CD4-positive, CD25-positive, alpha-beta regulatory T cell (primary cell): ENCODE data around the gene USP12. TPM values are rescaled to one million over a fixed set of nuclear protein-coding genes. Genes with fewer than 3 reads are reported as not detected.
A peak's percentile ranks its signal among the peaks of the same experiment; 100 is the strongest.

ENCODE experiments used
- ATAC-seq, 2 donors: fragments of 150-1000 bp; cut with Tn5 transposase; one replicate each; pipeline ENCODE4 v1.10.0; 2021; ENCODE audit warnings: low read depth in 2 of 2, moderate number of reproducible peaks in 2 of 2, moderate library complexity in 1 of 2
- DNase-seq, 3 donors: peaks; one replicate each; pipeline versions ENCODE4 v3.0.0 to v3.0.0-alpha.2; 2012 to 2022; ENCODE audit warnings: mixed read lengths in 1 of 3
- H3K27ac ChIP-seq: one replicate; pipeline ENCODE4 v1.7.0; 2013; ENCODE audit warnings: mild to moderate bottlenecking, low read length; ENCODE audit not compliant: insufficient read depth, poor library complexity, severe bottlenecking
- H3K27me3 ChIP-seq: one replicate; pipeline ENCODE4 v1.7.0; 2013; ENCODE audit warnings: low read length; ENCODE audit not compliant: control insufficient read depth, insufficient read depth
- H3K36me3 ChIP-seq: one replicate; pipeline ENCODE4 v1.7.0; 2013; ENCODE audit warnings: mild to moderate bottlenecking, low read length, moderate library complexity; ENCODE audit not compliant: control insufficient read depth, insufficient read depth
- H3K4me1 ChIP-seq: 2 replicates; pipeline ENCODE4 v1.7.0; 2013; ENCODE audit warnings: mild to moderate bottlenecking, low read length; ENCODE audit not compliant: insufficient read depth, control insufficient read depth, poor library complexity, severe bottlenecking
- H3K4me3 ChIP-seq: one replicate; pipeline ENCODE4 v1.7.0; 2013; ENCODE audit warnings: low read depth, mild to moderate bottlenecking, low read length, moderate library complexity
- H3K9me3 ChIP-seq, 2 experiments: 1 replicate in 1 of 2; 2 replicates in 1 of 2; pipeline ENCODE4 v1.7.0; 2013; ENCODE audit warnings: low read length in 2 of 2, mild to moderate bottlenecking in 1 of 2, moderate library complexity in 1 of 2; ENCODE audit not compliant: control insufficient read depth in 2 of 2
- H3K27ac Mint-ChIP-seq, 3 donors: one replicate each; pipeline ENCODE4 v1.8.0; 2020 to 2022; ENCODE audit warnings: mild to moderate bottlenecking in 3 of 3, mixed read lengths in 3 of 3, moderate library complexity in 2 of 3
- H3K27me3 Mint-ChIP-seq: one replicate; pipeline ENCODE4 v1.8.0; 2022; ENCODE audit warnings: mild to moderate bottlenecking, mixed read lengths
- H3K36me3 Mint-ChIP-seq: one replicate; pipeline ENCODE4 v1.8.0; 2020; ENCODE audit warnings: mixed read lengths
- H3K4me1 Mint-ChIP-seq, 4 donors: one replicate each; pipeline ENCODE4 v1.8.0; 2020 to 2022; ENCODE audit warnings: mixed read lengths in 4 of 4, mild to moderate bottlenecking in 1 of 4
- H3K4me3 Mint-ChIP-seq, 4 donors: one replicate each; pipeline ENCODE4 v1.8.0; 2020 to 2022; ENCODE audit warnings: mild to moderate bottlenecking in 4 of 4, mixed read lengths in 4 of 4, moderate library complexity in 3 of 4
- H3K9me3 Mint-ChIP-seq, 7 donors: one replicate each; pipeline ENCODE4 v1.8.0; 2020 to 2022; ENCODE audit warnings: mixed read lengths in 7 of 7, mild to moderate bottlenecking in 3 of 7, moderate library complexity in 2 of 7
- polyA plus RNA-seq, 4 donors: library from polyadenylated mRNA; unstranded; fragments of 300-500 nt; fragmentation: Illumina TruSeq; gene quantifications; one replicate each; pipeline ENCODE4 v1.2.3, GENCODE V29; 2021
- total RNA-seq: library from RNA; stranded (reverse); gene quantifications from one replicate; pipeline ENCODE4 v1.2.3, GENCODE V29; 2022

Gene USP12
- total and polyA plus RNA-seq, 5 donors from 2014 or later: 13.5 to 67.6 (median 16.9) TPM

GRCh38 chr13:27064252-27064995 is 107.2 kb downstream of the USP12 start:
- no peaks in the 10 kb centered on the region for H3K27me3 ChIP-seq
- no peak overlapping the region for H3K27ac ChIP-seq
- DNase-seq (no peak), ATAC-seq (no peak)
- H3K36me3 Mint-ChIP-seq: peaks cover 18% of the 10 kb centered on the region
- no peaks in the 10 kb centered on the region for H3K27me3 Mint-ChIP-seq
- peaks cover 0 to 3% of the 10 kb centered on the region in 2 experiments for H3K9me3 ChIP-seq
- H3K4me1 Mint-ChIP-seq: peaks cover 0 to 5% (median 3%) of the 10 kb centered on the region in 4 donors
- no peak overlapping the region for H3K4me3 ChIP-seq
- H3K36me3 ChIP-seq: peaks cover 8% of the 10 kb centered on the region
- no peaks in the 10 kb centered on the region for H3K4me1 ChIP-seq
- H3K4me3 Mint-ChIP-seq: no peak overlapping the region
- peaks cover 0 to 8% (median 3%) of the 10 kb centered on the region in 7 donors for H3K9me3 Mint-ChIP-seq
- H3K27ac Mint-ChIP-seq: no peak overlapping the region

- Mint-ChIP-seq H3K9me3 (peaks cover 0 to 3% (median 0%) of the 10 kb centered on the region in 7 donors), H3K27me3 (no peaks in the 10 kb centered on the region), H3K4me1 (peaks cover 0 to 6% (median 2%) of the 10 kb centered on the region in 4 donors), H3K36me3 (no peaks in the 10 kb centered on the region), H3K27ac (no peak overlapping the region), H3K4me3 (no peak overlapping the region)
- H3K27ac ChIP-seq: no peak overlapping the region
- H3K4me3 ChIP-seq: no peak overlapping the region
- no peak for DNase-seq
- no peaks in the 10 kb centered on the region for H3K36me3 ChIP-seq
- ATAC-seq: no peak
- no peaks in the 10 kb centered on the region for H3K4me1 ChIP-seq
- H3K27me3 ChIP-seq: no peaks in the 10 kb centered on the region
- no peaks in the 10 kb centered on the region for H3K9me3 ChIP-seq
Observed at GRCh38 chr13:27057817-27058216, 113.8 kb downstream of the USP12 start.

- Mint-ChIP-seq H3K4me3 (no peak overlapping the region), H3K9me3 (peaks cover 0 to 3% (median 0%) of the 10 kb centered on the region in 7 donors), H3K27me3 (no peaks in the 10 kb centered on the region), H3K36me3 (peaks cover under 1% of the 10 kb centered on the region), H3K27ac (no peak overlapping the region), H3K4me1 (peaks cover 0 to 6% (median 2%) of the 10 kb centered on the region in 4 donors)
- no peaks in the 10 kb centered on the region for H3K4me1 ChIP-seq
- H3K9me3 ChIP-seq: peaks cover 0 to 2% of the 10 kb centered on the region in 2 experiments
- no peak overlapping the region for H3K4me3 ChIP-seq
- DNase-seq (no peak), ATAC-seq (no peak)
- no peaks in the 10 kb centered on the region for H3K27me3 ChIP-seq
- no peak overlapping the region for H3K27ac ChIP-seq
- no peaks in the 10 kb centered on the region for H3K36me3 ChIP-seq
Observed at GRCh38 chr13:27055526-27055925, 116.1 kb downstream of the USP12 start.

- peak overlapping the region in 1 of 3 donors; percentile 52 for H3K27ac Mint-ChIP-seq
- H3K36me3 Mint-ChIP-seq: peaks cover 8% of the 10 kb centered on the region
- ATAC-seq (no peak), DNase-seq (peak in 1 of 3 donors; percentile 16)
- Histone ChIP-seq H3K4me1 (no peaks in the 10 kb centered on the region), H3K9me3 (peaks cover 0 to 2% of the 10 kb centered on the region in 2 experiments), H3K27me3 (no peaks in the 10 kb centered on the region), H3K27ac (no peak overlapping the region), H3K36me3 (no peaks in the 10 kb centered on the region), H3K4me3 (no peak overlapping the region)
- peaks cover 0 to 4% (median 0%) of the 10 kb centered on the region in 7 donors for H3K9me3 Mint-ChIP-seq
- peaks cover 0 to 6% (median 2%) of the 10 kb centered on the region in 4 donors for H3K4me1 Mint-ChIP-seq
- no peak overlapping the region for H3K4me3 Mint-ChIP-seq
- no peaks in the 10 kb centered on the region for H3K27me3 Mint-ChIP-seq
Observed at GRCh38 chr13:27054760-27055159, 116.9 kb downstream of the USP12 start.

GRCh38 chr13:27053902-27054595 is 117.6 kb downstream of the USP12 start:
- no peak for ATAC-seq
- Mint-ChIP-seq H3K4me3 (no peak overlapping the region), H3K4me1 (peaks cover 0 to 6% (median 2%) of the 10 kb centered on the region in 4 donors), H3K27ac (peak overlapping the region in 2 of 3 donors; percentile 6 to 52), H3K9me3 (peaks cover 0 to 4% (median 0%) of the 10 kb centered on the region in 7 donors), H3K36me3 (peaks cover 8% of the 10 kb centered on the region), H3K27me3 (no peaks in the 10 kb centered on the region)
- H3K27ac ChIP-seq: no peak overlapping the region
- no peaks in the 10 kb centered on the region for H3K27me3 ChIP-seq
- H3K4me3 ChIP-seq: no peak overlapping the region
- no peaks in the 10 kb centered on the region for H3K36me3 ChIP-seq
- H3K4me1 ChIP-seq: no peaks in the 10 kb centered on the region
- DNase-seq: no peak
- peaks cover 0 to 2% of the 10 kb centered on the region in 2 experiments for H3K9me3 ChIP-seq

DNA sequence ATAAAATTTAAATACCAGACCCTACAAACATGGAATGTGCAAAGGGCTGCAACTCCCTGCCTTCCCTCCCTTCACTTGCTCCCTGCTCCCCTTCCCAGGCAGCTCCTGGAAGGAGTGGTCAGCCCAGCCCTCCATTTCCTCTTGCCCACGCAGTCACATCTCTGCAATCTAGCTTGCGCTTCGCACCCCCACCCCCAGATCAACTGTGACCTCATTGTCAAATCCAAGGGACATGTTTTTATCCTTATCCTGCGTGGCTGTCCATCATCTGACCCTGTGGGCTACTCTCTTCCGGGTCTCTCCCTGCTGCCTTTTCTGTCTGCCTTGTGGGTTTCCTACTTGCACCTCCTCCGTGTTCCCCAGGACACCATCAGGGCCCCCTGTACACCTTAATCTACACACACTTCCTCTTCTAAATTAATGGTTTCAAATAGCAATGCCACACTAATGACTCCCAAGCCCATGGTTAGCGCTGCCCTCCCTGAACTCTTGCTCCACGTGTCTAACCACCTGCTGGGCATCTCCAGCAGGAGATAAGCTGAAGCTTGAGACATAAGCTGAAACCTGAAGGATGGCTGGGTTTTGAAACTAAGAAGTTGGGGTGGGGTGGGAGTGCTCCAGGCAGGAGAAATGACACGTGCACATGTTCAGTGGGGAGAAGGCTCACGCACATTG is 118.3 kb downstream of the USP12 start:
- DNase-seq: no peak
- Histone ChIP-seq H3K27ac (no peak overlapping the region), H3K27me3 (no peaks in the 10 kb centered on the region), H3K4me3 (no peak overlapping the region), H3K4me1 (no peaks in the 10 kb centered on the region), H3K9me3 (peaks cover 0 to 2% of the 10 kb centered on the region in 2 experiments), H3K36me3 (no peaks in the 10 kb centered on the region)
- peaks cover 0 to 6% (median 2%) of the 10 kb centered on the region in 4 donors for H3K4me1 Mint-ChIP-seq
- H3K27ac Mint-ChIP-seq: peak overlapping the region in 2 of 3 donors; percentile 52 to 84
- H3K36me3 Mint-ChIP-seq: peaks cover 8% of the 10 kb centered on the region
- no peak overlapping the region for H3K4me3 Mint-ChIP-seq
- ATAC-seq: no peak
- H3K9me3 Mint-ChIP-seq: peaks cover 0 to 4% (median 0%) of the 10 kb centered on the region in 7 donors
- no peaks in the 10 kb centered on the region for H3K27me3 Mint-ChIP-seq

- Histone ChIP-seq H3K36me3 (no peaks in the 10 kb centered on the region), H3K27me3 (no peaks in the 10 kb centered on the region), H3K4me1 (no peaks in the 10 kb centered on the region), H3K4me3 (no peak overlapping the region), H3K27ac (no peak overlapping the region), H3K9me3 (peaks cover 0 to 2% of the 10 kb centered on the region in 2 experiments)
- Mint-ChIP-seq H3K27me3 (no peaks in the 10 kb centered on the region), H3K27ac (peak overlapping the region in 1 of 3 donors; percentile 52), H3K4me3 (no peak overlapping the region), H3K36me3 (peaks cover 8% of the 10 kb centered on the region), H3K4me1 (peaks cover 0 to 6% (median 2%) of the 10 kb centered on the region in 4 donors), H3K9me3 (peaks cover 0 to 4% (median 0%) of the 10 kb centered on the region in 7 donors)
- no peak for DNase-seq
- no peak for ATAC-seq
Observed at GRCh38 chr13:27052551-27053208, 118.9 kb downstream of the USP12 start.
